Tracheal epithelial cell (primary cell): ENCODE results near the gene MGAM2. TPM values are rescaled to one million over a fixed set of nuclear protein-coding genes. Genes with fewer than 3 reads are reported as not detected.

ENCODE experiments used
- total RNA-seq: library from RNA; depleted of rRNA; stranded (reverse); fragments of >200 nt; gene quantifications from 2 replicates; pipeline ENCODE4 v1.2.1, GENCODE V29; 2014

The MGAM2 gene
- not detected in 2 replicates for total RNA-seq

GRCh38 chr7:142111499-142111898 lies at the start of gene MGAM2:
MGAM2 (plus strand) TSS chr7:142111718; CDS start chr7:142116874, 5,156 bp downstream.

GRCh38 chr7:142257958-142258357 lies 146.4 kb downstream of the MGAM2 start, which contains the start of gene PRSS58:
PRSS58 (minus strand) TSS chr7:142258058; CDS start chr7:142257707, 351 bp downstream.

Other genes starting within 250 kb of the MGAM2 start
- 0.21 TPM in 1 of 2 replicates, not detected in the other for gene OR9A4, start 195.3 kb upstream of the MGAM2 start, total RNA-seq
- not detected in 2 replicates for gene CLEC5A, start 164.7 kb upstream of the MGAM2 start, total RNA-seq
- not detected in 2 replicates for gene TAS2R38, start 137.9 kb upstream of the MGAM2 start, total RNA-seq
- under 0.01 and 0.48 TPM in 2 replicates for gene MGAM, start 115.8 kb upstream of the MGAM2 start, total RNA-seq
- gene PRSS58, start 146.3 kb downstream of the MGAM2 start, total RNA-seq = not detected in 2 replicates